GM23248 (cell line): ENCODE measurements around the gene SLC6A12. TPM values are rescaled to one million over a fixed set of nuclear protein-coding genes. Genes with fewer than 3 reads are reported as not detected.

Experiments
- DNase-seq: peaks from one replicate; pipeline ENCODE4 v3.0.0-alpha.2; 2015
- H2AFZ ChIP-seq: fragments of 200-600 bp; sonication (generic); 2 replicates; pipeline ENCODE4 v1.6.1; 2016; ENCODE audit warnings: antibody characterized with exemption
- H3F3A ChIP-seq: fragments of 200-600 bp; sonication (generic); 2 replicates; pipeline ENCODE4 v1.6.1; 2016; ENCODE audit warnings: mild to moderate bottlenecking, antibody characterized with exemption, mixed run types; ENCODE audit not compliant: insufficient read depth
- H3K27ac ChIP-seq: fragments of 200-600 bp; sonication (generic); 2 replicates; pipeline ENCODE4 v1.5.1; 2016; ENCODE audit warnings: mild to moderate bottlenecking
- H3K27me3 ChIP-seq: fragments of 200-600 bp; sonication (generic); replicated peaks from 2 replicates; pipeline ENCODE4 v1.6.1; 2016; ENCODE audit warnings: mild to moderate bottlenecking; ENCODE audit not compliant: insufficient read depth
- H3K36me3 ChIP-seq: fragments of 200-600 bp; sonication (generic); 2 replicates; pipeline ENCODE4 v1.6.1; 2016; ENCODE audit warnings: low read depth, mild to moderate bottlenecking
- H3K4me1 ChIP-seq: fragments of 200-600 bp; sonication (generic); 2 replicates; pipeline ENCODE4 v1.6.1; 2016; ENCODE audit warnings: mild to moderate bottlenecking; ENCODE audit not compliant: insufficient read depth
- H3K4me2 ChIP-seq: fragments of 200-600 bp; sonication (generic); one replicate; pipeline ENCODE4 v1.6.1; 2016; ENCODE audit warnings: mild to moderate bottlenecking; ENCODE audit not compliant: unreplicated experiment
- H3K4me3 ChIP-seq: fragments of 200-600 bp; sonication (generic); 2 replicates; pipeline ENCODE4 v1.5.1; 2016; ENCODE audit warnings: mild to moderate bottlenecking
- H3K79me2 ChIP-seq: fragments of 200-600 bp; sonication (generic); 2 replicates; pipeline ENCODE4 v1.6.1; 2016; ENCODE audit warnings: mild to moderate bottlenecking; ENCODE audit not compliant: insufficient read depth
- H3K9ac ChIP-seq: fragments of 200-600 bp; sonication (generic); 2 replicates; pipeline ENCODE4 v1.6.1; 2016; ENCODE audit warnings: mild to moderate bottlenecking
- H3K9me2 ChIP-seq: fragments of 200-600 bp; sonication (generic); 2 replicates; pipeline ENCODE4 v1.6.1; 2016; ENCODE audit warnings: mixed run types, mild to moderate bottlenecking, moderate library complexity; ENCODE audit not compliant: insufficient read depth
- H3K9me3 ChIP-seq: fragments of 200-600 bp; sonication (generic); one replicate; pipeline ENCODE4 v1.6.1; 2017; ENCODE audit warnings: low read depth
- H4K20me1 ChIP-seq: fragments of 200-600 bp; sonication (generic); 2 replicates; pipeline ENCODE4 v1.6.0; 2016; ENCODE audit not compliant: insufficient read depth
- EZH2 ChIP-seq: fragments of 200-600 bp; sonication (generic); IDR thresholded peaks from 2 replicates; pipeline ENCODE4 v1.6.1; 2018; ENCODE audit warnings: antibody characterized with exemption, mild to moderate bottlenecking; ENCODE audit not compliant: insufficient read depth, poor library complexity, severe bottlenecking
- EZH2phosphoT487 ChIP-seq: fragments of 200-600 bp; sonication (generic); IDR thresholded peaks from 2 replicates; pipeline ENCODE4 v1.6.1; 2018; ENCODE audit warnings: antibody characterized with exemption, moderate library complexity, mild to moderate bottlenecking, low read depth; ENCODE audit not compliant: insufficient read depth
- WGBS, 2 experiments: methylation state at CpG; one replicate each; pipeline ENCODE4 v1.1.6; 2015 to 2017; ENCODE audit warnings: low lambda C conversion rate in 2 of 2, low coverage in 1 of 2; ENCODE audit errors: missing lambda C conversion rate in 2 of 2; 5-methylcytosine and 5-hydroxymethylcytosine counted together
- in situ Hi-C: fragments of 300-500 bp; cut with MboI; formaldehyde crosslinking; loops from 2 replicates; pipeline ENCODE4 v1.15.0; 2020
- polyA plus RNA-seq: library from polyadenylated mRNA; unstranded; fragments of >200 nt; fragmentation: Nextera tagmentation; extraction: Ambion mirVana; gene quantifications from 2 replicates; pipeline ENCODE4 v1.2.1, GENCODE V29; 2016
- total RNA-seq: library from RNA; depleted of rRNA; stranded (reverse); fragments of >200 nt; shearing (Covaris generic); gene quantifications from 2 replicates; pipeline ENCODE4 v1.2.3, GENCODE V29; 2014

SLC6A12 gene
- total and polyA plus RNA-seq, 2 experiments from 2014 or later, result not detected

- Histone ChIP-seq H2AFZ (no peak overlapping the region), H3K36me3 (no peaks in the 10 kb centered on the region), H4K20me1 (no peaks in the 10 kb centered on the region), H3K4me3 (no peak overlapping the region), H3K9me2 (no peaks in the 10 kb centered on the region), H3K4me2 (no peak overlapping the region), H3K27me3 (peaks cover 43% of the 10 kb centered on the region), H3K9ac (no peak overlapping the region), H3K4me1 (no peaks in the 10 kb centered on the region), H3K79me2 (no peaks in the 10 kb centered on the region), H3K9me3 (no peaks in the 10 kb centered on the region), H3K27ac (no peak overlapping the region), H3F3A (no peaks in the 10 kb centered on the region; the same call in 1 of the 2 replicates)
- TF ChIP-seq EZH2phosphoT487 (no peak), EZH2 (no peak)
- in situ Hi-C loops, result no loop called here
- 19 to 35% methylated on average over 4 to 5 of the region's 5 CpGs for WGBS, 2 experiments
- DNase-seq, result no peak
Measured at GRCh38 chr12:195156-195555, 18.8 kb downstream of the SLC6A12 start.

- in situ Hi-C loops, result no loop called here
Measured at GRCh38 chr12:194276-194675, 19.7 kb downstream of the SLC6A12 start.

GRCh38 chr12:193261-193660 lies 20.7 kb downstream of the SLC6A12 start:
- Histone ChIP-seq H2AFZ (no peak overlapping the region), H4K20me1 (no peaks in the 10 kb centered on the region), H3K9me3 (no peaks in the 10 kb centered on the region), H3F3A (no peaks in the 10 kb centered on the region), H3K4me2 (no peak overlapping the region), H3K9me2 (no peaks in the 10 kb centered on the region), H3K4me1 (no peaks in the 10 kb centered on the region), H3K36me3 (no peaks in the 10 kb centered on the region), H3K9ac (no peak overlapping the region), H3K27me3 (peaks cover 40% of the 10 kb centered on the region), H3K79me2 (no peaks in the 10 kb centered on the region), H3K4me3 (no peak overlapping the region), H3K27ac (no peak overlapping the region)
- in situ Hi-C loops, result no loop called here
- WGBS, 2 experiments, result 24 to 32% methylated on average over 10 of the region's 10 CpGs
- TF ChIP-seq EZH2 (no peak), EZH2phosphoT487 (no peak)
- DNase-seq, result no peak

More at GRCh38 chr12:194276-194675, 19.7 kb downstream of the SLC6A12 start:
- Histone ChIP-seq H3K79me2 (no peaks in the 10 kb centered on the region), H2AFZ (no peak overlapping the region), H3K9ac (no peak overlapping the region), H3K4me3 (no peak overlapping the region), H3K9me3 (no peaks in the 10 kb centered on the region), H3K4me2 (no peak overlapping the region), H3K9me2 (no peaks in the 10 kb centered on the region), H4K20me1 (no peaks in the 10 kb centered on the region), H3K36me3 (no peaks in the 10 kb centered on the region), H3K27ac (no peak overlapping the region), H3K4me1 (no peaks in the 10 kb centered on the region), H3K27me3 (peaks cover 46% of the 10 kb centered on the region), H3F3A (no peaks in the 10 kb centered on the region; the same call in 1 of the 2 replicates)
- TF ChIP-seq EZH2, result no peak
- no peak for TF ChIP-seq EZH2phosphoT487
- 57 to 59% methylated on average over 7 of the region's 7 CpGs for WGBS, 2 experiments
- DNase-seq, result no peak

DNA sequence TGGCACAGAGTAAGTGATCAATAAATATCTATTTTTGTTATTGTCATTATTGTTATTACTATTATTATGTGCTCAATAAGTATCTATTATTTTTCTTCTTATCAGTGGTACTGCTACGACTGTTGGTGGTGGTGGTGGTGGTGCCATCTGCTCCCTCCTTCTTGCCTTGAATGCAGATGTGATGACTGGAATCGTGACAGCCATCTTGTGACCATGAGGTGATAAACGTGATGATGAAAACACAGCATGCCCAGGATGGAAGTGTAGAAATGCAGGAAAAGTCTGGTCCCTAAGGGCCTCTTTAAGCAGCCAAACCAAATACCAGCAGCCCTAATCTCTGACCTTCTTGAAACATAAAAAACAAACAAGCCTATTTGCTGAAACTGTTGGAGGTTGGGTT lies 22.4 kb downstream of the SLC6A12 start:
- Histone ChIP-seq H2AFZ (no peak overlapping the region), H3K9me2 (no peaks in the 10 kb centered on the region), H3K4me3 (no peak overlapping the region), H3K9ac (no peak overlapping the region), H4K20me1 (no peaks in the 10 kb centered on the region), H3K4me2 (no peak overlapping the region), H3F3A (no peaks in the 10 kb centered on the region), H3K9me3 (no peaks in the 10 kb centered on the region), H3K79me2 (no peaks in the 10 kb centered on the region), H3K4me1 (no peaks in the 10 kb centered on the region), H3K27me3 (peaks cover 40% of the 10 kb centered on the region), H3K27ac (no peak overlapping the region), H3K36me3 (no peaks in the 10 kb centered on the region)
- no peak for DNase-seq
- TF ChIP-seq EZH2phosphoT487, result no peak
- no peak for TF ChIP-seq EZH2
- in situ Hi-C loops, result no loop called here
- 26 to 28% methylated on average over 3 of the region's 3 CpGs for WGBS, 2 experiments

DNA sequence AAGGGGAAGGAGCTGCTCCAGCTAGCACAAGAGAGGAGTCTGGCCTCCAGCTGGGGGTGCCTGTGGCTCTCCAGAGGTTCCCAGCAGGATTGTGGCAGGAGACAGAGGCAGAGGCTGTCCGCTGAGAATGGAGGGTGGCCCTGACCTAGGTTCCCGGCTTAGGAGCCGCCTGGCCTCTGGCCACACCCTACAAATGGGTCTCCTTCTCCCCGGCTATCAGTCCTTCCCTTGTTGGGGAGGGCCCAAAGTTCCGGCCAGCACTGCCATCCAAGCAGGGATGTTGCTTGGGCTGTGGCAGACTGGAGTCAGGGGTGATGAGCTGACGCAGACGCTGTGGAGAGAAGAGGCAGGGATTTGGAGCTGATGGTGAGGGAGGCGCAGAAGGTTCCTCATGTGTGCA lies 23.1 kb downstream of the SLC6A12 start:
- no peak overlapping the region for H3K27ac ChIP-seq
- no peak for DNase-seq
- no peak overlapping the region for H3K4me2 ChIP-seq
- no peak overlapping the region for H3K9ac ChIP-seq
- no peaks in the 10 kb centered on the region for H3K9me2 ChIP-seq
- H3K9me3 ChIP-seq, result no peaks in the 10 kb centered on the region
- H3K79me2 ChIP-seq, result no peaks in the 10 kb centered on the region
- TF ChIP-seq EZH2, result no peak
- no peak for TF ChIP-seq EZH2phosphoT487
- no peaks in the 10 kb centered on the region for H3F3A ChIP-seq
- 63 to 70% methylated on average over 8 of the region's 8 CpGs for WGBS, 2 experiments
- H3K36me3 ChIP-seq, result no peaks in the 10 kb centered on the region
- H4K20me1 ChIP-seq, result no peaks in the 10 kb centered on the region
- H3K4me1 ChIP-seq, result no peaks in the 10 kb centered on the region
- peaks cover 40% of the 10 kb centered on the region for H3K27me3 ChIP-seq
- no peak overlapping the region for H2AFZ ChIP-seq
- no peak overlapping the region for H3K4me3 ChIP-seq
- in situ Hi-C loops, result no loop called here
